Dermis microvascular lymphatic vessel endothelial cell (primary cell): ENCODE data around the gene TMTC3. TPM values are rescaled to one million over a fixed set of nuclear protein-coding genes. Genes with fewer than 3 reads are reported as not detected.
"Not testable (repeated sequence)": the region's sequence is repeated elsewhere in the genome, so short reads cannot be mapped to it uniquely, and the experiment has no call there.

Experiments
- DNase-seq, 2 donors: peaks; one replicate each; pipeline versions ENCODE4 v3.0.0 to v3.0.0-alpha.2; 2010; ENCODE audit warnings: low read depth in 2 of 2
- total RNA-seq: library from RNA; depleted of rRNA; stranded (reverse); fragments of >200 nt; gene quantifications from 2 replicates; pipeline ENCODE4 v1.2.1, GENCODE V29; 2014

Gene TMTC3
- 19.7 and 20.4 TPM in 2 replicates for total RNA-seq

- peak; percentile 95 to 99 for DNase-seq
These were observed at the start of gene TMTC3, which contains the start of gene CEP290 for GRCh38 chr12:88141774-88142609. Gene TMTC3, plus strand, starts transcription at chr12:88142307. Its CDS starts 6,009 bp downstream, at chr12:88148316. Gene CEP290, minus strand, starts transcription at chr12:88142088. Its CDS starts 781 bp downstream, at chr12:88141307.

GRCh38 chr12:88092771-88093170 is 49.3 kb upstream of the TMTC3 start:
- DNase-seq, result no peak

GRCh38 chr12:88093573-88093972 is 48.5 kb upstream of the TMTC3 start:
- DNase-seq, result no peak

GRCh38 chr12:88108021-88108420 is 34.1 kb upstream of the TMTC3 start:
- no peak for DNase-seq

GRCh38 chr12:88111074-88111652 is 30.9 kb upstream of the TMTC3 start:
- peak; percentile 50 to 65 for DNase-seq

- no peak for DNase-seq
These were observed 28.2 kb upstream of the TMTC3 start for GRCh38 chr12:88113871-88114270.

- no peak for DNase-seq
These were observed 19.4 kb upstream of the TMTC3 start for GRCh38 chr12:88122666-88123065.

GRCh38 chr12:88127099-88127498 is 15.0 kb upstream of the TMTC3 start:
- DNase-seq, result no peak

GRCh38 chr12:88127855-88128254 is 14.3 kb upstream of the TMTC3 start:
- no peak for DNase-seq

- no peak for DNase-seq
These were observed 9.7 kb upstream of the TMTC3 start for GRCh38 chr12:88132392-88132791.

GRCh38 chr12:88133181-88133580 is 8.9 kb upstream of the TMTC3 start:
- not testable (repeated sequence) for DNase-seq

- not testable (repeated sequence) for DNase-seq
These were observed 2.4 kb upstream of the TMTC3 start for GRCh38 chr12:88139711-88140110.

- DNase-seq, result no peak
These were observed 708 bp upstream of the TMTC3 start for GRCh38 chr12:88141425-88141773.

GRCh38 chr12:88142610-88142991 is 494 bp downstream of the TMTC3 start:
- peak in 1 of 2 donors; percentile 1 for DNase-seq

- DNase-seq, result no peak
These were observed 1.9 kb downstream of the TMTC3 start for GRCh38 chr12:88144037-88144436.

- no peak for DNase-seq
These were observed 2.7 kb downstream of the TMTC3 start for GRCh38 chr12:88144546-88145468.

GRCh38 chr12:88145567-88146505 is 3.7 kb downstream of the TMTC3 start:
- no peak for DNase-seq

GRCh38 chr12:88150063-88150462 is 8.0 kb downstream of the TMTC3 start:
- no peak for DNase-seq

GRCh38 chr12:88153959-88154358 is 11.9 kb downstream of the TMTC3 start:
- DNase-seq, result peak; percentile 29 to 67

- no peak for DNase-seq
These were observed 14.1 kb downstream of the TMTC3 start for GRCh38 chr12:88156075-88156654.
